Measurements from ENCODE around the gene RBMS1. TPM values are rescaled to one million over a fixed set of nuclear protein-coding genes. Genes with fewer than 3 reads are reported as not detected.
A peak's percentile ranks its signal among the peaks of the same experiment; 100 is the strongest.
"Not testable (repeated sequence)": the region's sequence is repeated elsewhere in the genome, so short reads cannot be mapped to it uniquely, and the experiment has no call there.

Gene RBMS1
- total RNA-seq, 2 donors from 2014 or later, result 6.3 to 21.1 TPM

DNA sequence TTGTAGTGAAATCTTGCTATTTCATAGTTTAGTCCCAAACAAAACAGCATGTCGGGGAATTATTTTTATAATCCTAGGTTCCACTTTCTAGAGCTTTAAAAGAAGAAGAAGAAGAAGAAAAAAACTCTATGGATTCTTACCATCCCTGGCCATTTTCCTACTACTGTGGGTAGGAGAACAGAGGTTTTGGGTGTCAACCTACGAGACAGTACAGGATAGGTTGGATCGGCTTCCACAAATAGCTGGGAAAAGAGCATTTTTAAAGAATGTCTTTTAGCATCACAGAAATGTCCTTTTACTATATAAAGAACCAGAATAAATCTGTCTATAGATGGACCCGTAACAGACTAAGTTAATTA, 65.2 kb downstream of the RBMS1 start:
- H3K4me3 ChIP-seq, result no peak overlapping the region
- H3K9me3 ChIP-seq, result no peaks in the 10 kb centered on the region
- no peaks in the 10 kb centered on the region for H3K4me1 ChIP-seq
- intact Hi-C loops (cut with DNase I), result no loop called here
- peaks cover 6% of the 10 kb centered on the region for H3K27me3 ChIP-seq
- H3K27ac ChIP-seq, result peak overlapping the region; percentile 48
- no peak overlapping the region for H3K9ac ChIP-seq (ENCODE audit: low read depth in 2 of 2, low read length in 2 of 2)
- TF ChIP-seq, protein P1, sequence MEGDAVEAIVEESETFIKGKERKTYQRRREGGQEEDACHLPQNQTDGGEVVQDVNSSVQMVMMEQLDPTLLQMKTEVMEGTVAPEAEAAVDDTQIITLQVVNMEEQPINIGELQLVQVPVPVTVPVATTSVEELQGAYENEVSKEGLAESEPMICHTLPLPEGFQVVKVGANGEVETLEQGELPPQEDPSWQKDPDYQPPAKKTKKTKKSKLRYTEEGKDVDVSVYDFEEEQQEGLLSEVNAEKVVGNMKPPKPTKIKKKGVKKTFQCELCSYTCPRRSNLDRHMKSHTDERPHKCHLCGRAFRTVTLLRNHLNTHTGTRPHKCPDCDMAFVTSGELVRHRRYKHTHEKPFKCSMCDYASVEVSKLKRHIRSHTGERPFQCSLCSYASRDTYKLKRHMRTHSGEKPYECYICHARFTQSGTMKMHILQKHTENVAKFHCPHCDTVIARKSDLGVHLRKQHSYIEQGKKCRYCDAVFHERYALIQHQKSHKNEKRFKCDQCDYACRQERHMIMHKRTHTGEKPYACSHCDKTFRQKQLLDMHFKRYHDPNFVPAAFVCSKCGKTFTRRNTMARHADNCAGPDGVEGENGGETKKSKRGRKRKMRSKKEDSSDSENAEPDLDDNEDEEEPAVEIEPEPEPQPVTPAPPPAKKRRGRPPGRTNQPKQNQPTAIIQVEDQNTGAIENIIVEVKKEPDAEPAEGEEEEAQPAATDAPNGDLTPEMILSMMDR (IDR thresholded peaks at IDR 0.05), result no peak
- no peaks in the 10 kb centered on the region for H3K36me3 ChIP-seq
- no peak for DNase-seq

DNA sequence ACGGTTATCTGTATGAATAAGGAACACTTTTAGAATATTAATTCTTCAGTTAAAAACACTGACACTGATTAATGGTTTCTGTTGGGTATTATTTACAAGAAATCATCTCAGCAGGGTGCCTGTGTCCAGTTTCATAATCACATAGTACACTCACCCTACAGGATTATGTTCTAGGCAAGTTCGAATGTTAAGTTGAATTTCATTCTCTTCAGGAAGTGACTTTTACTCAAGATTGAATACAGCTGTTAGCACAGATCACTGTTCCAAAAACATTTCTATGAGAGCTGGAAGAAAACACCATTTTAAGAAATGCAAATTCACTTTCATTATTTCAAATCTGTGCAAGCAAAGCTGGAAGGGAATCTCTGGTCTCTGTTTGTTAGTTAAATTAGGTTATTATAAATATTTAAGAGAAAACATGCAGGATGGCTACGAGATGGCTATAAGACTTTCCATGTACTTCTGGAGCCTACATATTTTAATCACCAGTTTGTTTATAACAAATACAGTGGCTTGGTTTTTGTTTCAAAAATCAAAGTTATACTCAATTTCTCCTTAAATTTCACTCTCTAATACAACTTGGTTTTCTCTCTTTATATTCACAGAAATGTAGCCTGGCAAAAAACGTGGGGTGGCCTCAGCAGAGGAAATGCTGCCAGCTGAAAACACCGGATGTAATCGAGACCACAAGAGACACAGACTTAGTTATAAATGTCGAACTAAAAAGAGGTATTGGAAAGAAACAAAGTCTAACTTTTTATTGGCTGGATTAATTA, 65.8 kb downstream of the RBMS1 start:
- H3K4me3 ChIP-seq, result no peak overlapping the region
- H3K36me3 ChIP-seq, result no peaks in the 10 kb centered on the region
- peaks cover 6% of the 10 kb centered on the region for H3K27me3 ChIP-seq
- no peaks in the 10 kb centered on the region for H3K9me3 ChIP-seq
- H3K27ac ChIP-seq, result peak overlapping the region; percentile 48
- intact Hi-C loops (cut with DNase I), result no loop called here
- H3K9ac ChIP-seq (ENCODE audit: low read depth in 2 of 2, low read length in 2 of 2), result no peak overlapping the region
- no peak for DNase-seq
- TF ChIP-seq, protein P1 (IDR thresholded peaks at IDR 0.05), result no peak
- no peaks in the 10 kb centered on the region for H3K4me1 ChIP-seq

DNA sequence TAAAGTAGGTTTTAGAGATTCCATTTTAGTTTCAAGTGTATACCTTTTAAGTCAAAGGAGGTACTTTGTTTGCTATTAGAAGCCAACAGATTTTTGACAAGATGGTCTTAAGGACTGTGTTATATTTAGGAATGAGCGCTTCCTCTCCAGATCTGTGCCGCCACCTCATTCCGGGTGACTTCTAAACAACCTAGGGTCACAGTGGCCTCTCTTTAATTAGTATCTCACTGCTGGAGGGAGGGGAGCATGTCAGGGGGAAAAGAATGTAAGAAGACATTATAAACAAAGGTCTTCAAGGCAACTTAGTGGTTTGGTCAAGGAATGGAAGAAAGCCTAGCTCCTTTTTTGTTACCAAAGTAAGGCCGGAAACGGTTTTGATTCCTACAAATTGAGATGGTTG, 67.0 kb downstream of the RBMS1 start:
- Histone ChIP-seq H3K9ac (ENCODE audit: low read depth in 2 of 2, low read length in 2 of 2) (no peak overlapping the region), H3K36me3 (no peaks in the 10 kb centered on the region), H3K27me3 (peaks cover 4% of the 10 kb centered on the region), H3K4me1 (no peaks in the 10 kb centered on the region), H3K4me3 (no peak overlapping the region), H3K9me3 (no peaks in the 10 kb centered on the region), H3K27ac (no peak overlapping the region)
- DNase-seq, result no peak
- TF ChIP-seq, protein P1 (IDR thresholded peaks at IDR 0.05), result no peak
- intact Hi-C loops (cut with DNase I), result no loop called here

DNA sequence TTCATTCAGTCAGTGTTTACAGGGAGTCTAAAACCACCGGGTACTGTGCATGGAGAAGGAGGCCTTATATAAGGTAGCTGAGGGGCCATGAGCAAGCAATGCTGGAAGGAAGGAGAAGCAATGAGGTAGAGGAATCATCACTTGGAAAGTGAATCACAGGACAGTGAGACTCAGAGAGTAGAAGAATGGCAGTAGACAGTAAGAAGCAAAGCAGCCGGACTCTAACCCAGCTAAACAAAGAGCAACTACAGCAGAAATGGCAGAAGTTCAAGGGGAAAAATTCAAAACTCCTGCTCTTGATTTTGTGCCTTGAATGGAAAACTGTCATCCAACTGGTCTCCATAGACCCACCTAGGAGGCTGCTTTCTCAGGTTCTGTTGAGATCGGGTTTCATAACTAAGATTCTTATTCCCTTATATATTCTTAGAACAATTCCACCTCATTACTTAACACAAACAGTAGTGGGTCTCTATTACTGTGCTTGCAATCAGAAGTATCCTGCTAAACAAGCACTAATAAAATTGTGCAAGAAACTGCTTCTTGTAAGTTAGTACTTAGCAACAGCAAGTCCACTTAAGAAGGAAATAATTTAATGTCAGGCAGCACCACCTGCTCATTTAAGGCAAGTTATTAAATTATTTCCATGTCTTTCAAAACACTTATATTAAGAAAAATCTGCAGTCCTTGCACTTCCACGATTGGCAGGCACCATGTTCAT, 68.0 kb downstream of the RBMS1 start:
- Histone ChIP-seq H3K9me3 (no peaks in the 10 kb centered on the region), H3K36me3 (no peaks in the 10 kb centered on the region), H3K4me3 (no peak overlapping the region), H3K27me3 (no peaks in the 10 kb centered on the region), H3K9ac (ENCODE audit: low read depth in 2 of 2, low read length in 2 of 2) (no peak overlapping the region), H3K4me1 (no peaks in the 10 kb centered on the region), H3K27ac (no peak overlapping the region)
- intact Hi-C loops (cut with DNase I), result no loop called here
- no peak for DNase-seq
- TF ChIP-seq, protein P1 (IDR thresholded peaks at IDR 0.05), result no peak

DNA sequence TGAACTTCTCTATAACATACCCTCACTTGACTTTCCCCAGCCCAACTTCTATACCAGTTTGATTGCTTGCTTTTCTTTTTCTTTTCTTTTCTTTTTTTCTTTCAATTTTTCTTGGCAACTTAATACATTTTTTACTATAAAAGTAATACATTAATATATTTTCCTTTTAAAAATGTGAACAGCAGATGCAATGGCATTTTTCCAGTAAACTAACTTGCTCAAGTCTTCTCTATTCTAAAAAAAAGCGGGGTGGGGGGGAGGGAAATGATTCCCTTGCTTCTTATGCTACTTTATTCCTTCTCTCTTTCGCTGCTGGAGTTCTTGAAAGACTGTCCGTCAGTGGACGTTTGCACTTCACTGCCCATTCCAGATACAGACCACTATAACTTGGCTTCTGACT, 70.5 kb downstream of the RBMS1 start:
- Histone ChIP-seq H3K36me3 (no peaks in the 10 kb centered on the region), H3K27me3 (no peaks in the 10 kb centered on the region), H3K9ac (ENCODE audit: low read depth in 2 of 2, low read length in 2 of 2) (no peak overlapping the region), H3K4me3 (no peak overlapping the region), H3K4me1 (no peaks in the 10 kb centered on the region), H3K9me3 (no peaks in the 10 kb centered on the region), H3K27ac (no peak overlapping the region)
- TF ChIP-seq, protein P1 (IDR thresholded peaks at IDR 0.05), result no peak
- DNase-seq, result no peak
- intact Hi-C loops (cut with DNase I), result no loop called here

DNA sequence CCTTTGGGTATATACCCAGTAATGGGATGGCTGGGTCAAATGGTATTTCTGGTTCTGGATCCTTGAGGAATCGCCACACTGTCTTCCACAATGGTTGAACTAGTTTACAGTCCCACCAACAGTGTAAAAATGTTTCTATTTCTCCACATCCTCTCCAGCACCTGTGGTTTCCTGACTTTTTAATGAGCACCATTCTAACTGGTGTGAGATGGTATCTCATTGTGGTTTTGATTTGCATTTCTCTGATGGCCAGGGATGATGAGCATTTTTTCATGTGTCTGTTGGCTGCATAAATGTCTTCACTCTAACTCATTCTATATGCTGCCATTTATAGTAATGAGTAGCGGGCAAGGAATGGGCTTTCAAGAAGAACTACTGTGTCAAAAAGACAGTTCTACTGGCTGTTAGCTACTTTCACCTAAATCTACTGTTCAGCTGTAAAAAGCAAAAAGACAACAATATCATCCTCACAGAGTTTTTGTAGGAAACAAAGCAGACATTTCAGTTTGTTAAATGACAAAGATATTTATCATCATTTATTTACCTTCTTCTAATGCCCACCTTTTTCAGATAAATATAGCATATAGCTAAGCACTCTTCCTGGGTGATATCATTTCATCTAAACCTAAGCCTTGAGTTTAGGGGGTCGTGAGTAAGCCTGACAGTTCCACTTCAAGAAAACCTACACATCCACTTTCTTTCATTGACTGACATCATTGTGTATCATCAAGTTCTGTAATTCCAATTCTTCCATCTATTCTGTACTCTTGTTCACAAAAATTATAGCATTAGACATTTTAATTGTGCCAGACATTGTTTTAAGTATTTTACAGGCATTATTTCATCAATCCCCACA, 71.7 kb downstream of the RBMS1 start:
- H3K4me3 ChIP-seq; H3K27me3 ChIP-seq; H3K36me3 ChIP-seq; H3K9ac ChIP-seq (ENCODE audit: low read depth in 2 of 2, low read length in 2 of 2); DNase-seq; intact Hi-C loops (cut with DNase I); H3K27ac ChIP-seq; H3K9me3 ChIP-seq; H3K4me1 ChIP-seq: not testable (repeated sequence)
